ENCODE data around the gene CENPP.

- TF ChIP-seq CTCF (IDR thresholded peaks at IDR 0.05) (no peak), NFYB (CRISPR knock-in tag; conservative IDR thresholded peaks at IDR 0.05; ENCODE audit: low read depth) (no peak), GABPB1 (CRISPR knock-in tag; IDR thresholded peaks at IDR 0.05) (no peak), TCF7 (CRISPR knock-in tag; IDR thresholded peaks at IDR 0.05; ENCODE audit: low read depth) (no peak)
These were observed 279.5 kb downstream of the CENPP start for GRCh38 chr9:92605224-92605623.
